Activated CD8-positive, alpha-beta T cell treated with anti-CD3 and anti-CD28 coated beads for 36 hours (primary cell): ENCODE data around the gene CAPN3. TPM values are rescaled to one million over a fixed set of nuclear protein-coding genes. Genes with fewer than 3 reads are reported as not detected.

ENCODE experiments used
- ATAC-seq: fragments of 200-7000 bp; cut with Tn5 transposase; one replicate; pipeline ENCODE4 v1.10.0; 2021; ENCODE audit warnings: mild to moderate bottlenecking, moderate library complexity
- CTCF ChIA-PET: fragments of 350-600 bp; sonication (Branson Sonifier 250); formaldehyde crosslinking; loops from one replicate; lab custom pipeline; 2021; ENCODE audit warnings: antibody characterized with exemption; lab: Charles Lee
- POLR2A ChIA-PET: fragments of 350-600 bp; sonication (Branson Sonifier 250); formaldehyde crosslinking; loops from one replicate; lab custom pipeline; 2021; ENCODE audit warnings: antibody characterized with exemption; lab: Charles Lee
- DNase-seq: peaks from one replicate; pipeline ENCODE4 v3.0.0-alpha.2; 2020
- H3K27ac Mint-ChIP-seq: one replicate; pipeline ENCODE4 v1.8.0; 2021; ENCODE audit warnings: mild to moderate bottlenecking, mixed read lengths
- H3K27me3 Mint-ChIP-seq: one replicate; pipeline ENCODE4 v1.8.0; 2021; ENCODE audit warnings: mixed read lengths
- H3K36me3 Mint-ChIP-seq: one replicate; pipeline ENCODE4 v1.8.0; 2021; ENCODE audit warnings: low read depth, mixed read lengths
- H3K4me1 Mint-ChIP-seq: one replicate; pipeline ENCODE4 v1.8.0; 2021; ENCODE audit warnings: low read depth, mixed read lengths
- H3K4me3 Mint-ChIP-seq: one replicate; pipeline ENCODE4 v1.8.0; 2021; ENCODE audit warnings: mild to moderate bottlenecking, moderate library complexity, mixed read lengths
- H3K9me3 Mint-ChIP-seq: one replicate; pipeline ENCODE4 v1.8.0; 2021; ENCODE audit warnings: mixed read lengths
- intact Hi-C: fragments of 100-400 bp; cut with micrococcal nuclease; formaldehyde crosslinking; loops from one replicate; pipeline ENCODE4 v1.10.0; 2022
- total RNA-seq, 2 experiments: library from RNA; stranded (reverse); gene quantifications; one replicate each; pipeline ENCODE4 v1.2.3, GENCODE V29; 2021
- TF ChIP-seq, protein P1 (sequence below): fragments of 200-600 bp; IDR thresholded peaks from one replicate; pipeline ENCODE4 v1.8.0; 2022; ENCODE audit warnings: antibody characterized with exemption, mild to moderate bottlenecking

The CAPN3 gene
- total RNA-seq, 2 experiments from 2014 or later: 3.3 to 3.5 TPM

GRCh38 chr15:42319206-42319605 lies 40.1 kb upstream of the CAPN3 start:
- TF ChIP-seq, protein P1, sequence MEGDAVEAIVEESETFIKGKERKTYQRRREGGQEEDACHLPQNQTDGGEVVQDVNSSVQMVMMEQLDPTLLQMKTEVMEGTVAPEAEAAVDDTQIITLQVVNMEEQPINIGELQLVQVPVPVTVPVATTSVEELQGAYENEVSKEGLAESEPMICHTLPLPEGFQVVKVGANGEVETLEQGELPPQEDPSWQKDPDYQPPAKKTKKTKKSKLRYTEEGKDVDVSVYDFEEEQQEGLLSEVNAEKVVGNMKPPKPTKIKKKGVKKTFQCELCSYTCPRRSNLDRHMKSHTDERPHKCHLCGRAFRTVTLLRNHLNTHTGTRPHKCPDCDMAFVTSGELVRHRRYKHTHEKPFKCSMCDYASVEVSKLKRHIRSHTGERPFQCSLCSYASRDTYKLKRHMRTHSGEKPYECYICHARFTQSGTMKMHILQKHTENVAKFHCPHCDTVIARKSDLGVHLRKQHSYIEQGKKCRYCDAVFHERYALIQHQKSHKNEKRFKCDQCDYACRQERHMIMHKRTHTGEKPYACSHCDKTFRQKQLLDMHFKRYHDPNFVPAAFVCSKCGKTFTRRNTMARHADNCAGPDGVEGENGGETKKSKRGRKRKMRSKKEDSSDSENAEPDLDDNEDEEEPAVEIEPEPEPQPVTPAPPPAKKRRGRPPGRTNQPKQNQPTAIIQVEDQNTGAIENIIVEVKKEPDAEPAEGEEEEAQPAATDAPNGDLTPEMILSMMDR: no peak
- ChIA-PET POLR2A (no interaction called here), CTCF (no interaction called here)
- H3K4me3 Mint-ChIP-seq: no peak overlapping the region
- no peak overlapping the region for H3K27ac Mint-ChIP-seq
- H3K4me1 Mint-ChIP-seq: peaks cover 5% of the 10 kb centered on the region
- peaks cover 15% of the 10 kb centered on the region for H3K36me3 Mint-ChIP-seq
- no peaks in the 10 kb centered on the region for H3K9me3 Mint-ChIP-seq
- intact Hi-C loops: no loop called here
- DNase-seq: no peak
- no peaks in the 10 kb centered on the region for H3K27me3 Mint-ChIP-seq
- ATAC-seq: no peak

GRCh38 chr15:42324308-42324707 lies 35.0 kb upstream of the CAPN3 start:
- ChIA-PET CTCF (no interaction called here), POLR2A (no interaction called here)
- Mint-ChIP-seq H3K27me3 (no peaks in the 10 kb centered on the region), H3K4me3 (no peak overlapping the region), H3K9me3 (no peaks in the 10 kb centered on the region), H3K27ac (no peak overlapping the region), H3K36me3 (peaks cover 27% of the 10 kb centered on the region), H3K4me1 (no peaks in the 10 kb centered on the region)
- ATAC-seq: no peak
- no peak for DNase-seq
- TF ChIP-seq, protein P1: no peak
- intact Hi-C loops: no loop called here

DNA sequence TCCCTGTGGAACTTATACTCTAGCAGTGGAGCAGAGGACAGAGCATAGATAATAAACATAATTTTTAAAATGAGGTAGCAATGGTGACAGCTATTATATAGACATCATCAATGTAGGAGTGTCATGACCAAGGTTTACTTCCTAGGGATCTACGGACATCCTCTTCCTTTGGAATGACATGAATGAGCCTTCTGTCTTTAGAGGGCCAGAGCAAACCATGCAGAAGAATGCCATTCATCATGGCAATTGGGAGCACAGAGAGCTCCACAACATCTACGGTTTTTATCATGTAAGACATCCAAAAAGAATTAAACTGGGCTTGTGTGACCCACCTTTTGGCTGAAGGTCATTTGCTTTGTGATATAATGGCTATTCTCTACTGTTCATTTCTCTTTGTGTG lies 30.1 kb upstream of the CAPN3 start:
- ATAC-seq: no peak
- Mint-ChIP-seq H3K9me3 (no peaks in the 10 kb centered on the region), H3K36me3 (peaks cover 18% of the 10 kb centered on the region), H3K27ac (no peak overlapping the region), H3K4me3 (no peak overlapping the region), H3K4me1 (no peaks in the 10 kb centered on the region), H3K27me3 (no peaks in the 10 kb centered on the region)
- no peak for DNase-seq
- intact Hi-C loops: no loop called here
- ChIA-PET POLR2A (no interaction called here), CTCF (no interaction called here)
- TF ChIP-seq, protein P1: no peak

DNA sequence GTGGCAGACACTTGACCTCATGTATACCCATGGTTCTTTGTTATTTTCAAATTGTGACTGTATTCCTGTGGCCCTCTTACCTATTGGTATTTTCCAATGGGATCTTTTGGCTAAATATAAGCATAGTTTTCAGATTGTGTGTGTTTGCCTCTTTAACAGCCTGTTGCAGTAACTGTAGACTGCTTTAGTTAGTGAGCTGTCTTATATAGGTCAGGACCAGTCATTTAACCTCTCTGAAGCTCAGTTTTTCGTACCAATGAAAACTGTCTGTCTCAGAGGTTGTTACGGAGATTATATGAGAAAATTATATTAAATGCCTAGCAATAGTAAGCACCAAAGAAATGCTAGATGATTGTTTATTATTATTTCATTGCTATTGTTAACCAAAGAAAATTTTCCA lies 29.3 kb upstream of the CAPN3 start:
- H3K27ac Mint-ChIP-seq: no peak overlapping the region
- H3K27me3 Mint-ChIP-seq: no peaks in the 10 kb centered on the region
- POLR2A ChIA-PET: no interaction called here

GRCh38 chr15:42331235-42331634 lies 28.1 kb upstream of the CAPN3 start:
- Mint-ChIP-seq H3K9me3 (peaks cover 12% of the 10 kb centered on the region), H3K4me3 (no peak overlapping the region), H3K4me1 (no peaks in the 10 kb centered on the region), H3K27me3 (no peaks in the 10 kb centered on the region), H3K27ac (no peak overlapping the region), H3K36me3 (peaks cover 22% of the 10 kb centered on the region)
- intact Hi-C loops: no loop called here
- ChIA-PET CTCF (no interaction called here), POLR2A (no interaction called here)
- no peak for ATAC-seq
- no peak for DNase-seq
- TF ChIP-seq, protein P1: no peak

More for the DNA sequence above, 29.3 kb upstream of the CAPN3 start:
- TF ChIP-seq, protein P1: no peak
- no peak for ATAC-seq
- DNase-seq: no peak
- Mint-ChIP-seq H3K9me3 (peaks cover 4% of the 10 kb centered on the region), H3K4me1 (no peaks in the 10 kb centered on the region), H3K4me3 (no peak overlapping the region), H3K36me3 (peaks cover 18% of the 10 kb centered on the region)
- CTCF ChIA-PET: no interaction called here
- intact Hi-C loops: no loop called here
